Measurements from ENCODE around the gene SLC11A1.

Gene SLC11A1

DNA sequence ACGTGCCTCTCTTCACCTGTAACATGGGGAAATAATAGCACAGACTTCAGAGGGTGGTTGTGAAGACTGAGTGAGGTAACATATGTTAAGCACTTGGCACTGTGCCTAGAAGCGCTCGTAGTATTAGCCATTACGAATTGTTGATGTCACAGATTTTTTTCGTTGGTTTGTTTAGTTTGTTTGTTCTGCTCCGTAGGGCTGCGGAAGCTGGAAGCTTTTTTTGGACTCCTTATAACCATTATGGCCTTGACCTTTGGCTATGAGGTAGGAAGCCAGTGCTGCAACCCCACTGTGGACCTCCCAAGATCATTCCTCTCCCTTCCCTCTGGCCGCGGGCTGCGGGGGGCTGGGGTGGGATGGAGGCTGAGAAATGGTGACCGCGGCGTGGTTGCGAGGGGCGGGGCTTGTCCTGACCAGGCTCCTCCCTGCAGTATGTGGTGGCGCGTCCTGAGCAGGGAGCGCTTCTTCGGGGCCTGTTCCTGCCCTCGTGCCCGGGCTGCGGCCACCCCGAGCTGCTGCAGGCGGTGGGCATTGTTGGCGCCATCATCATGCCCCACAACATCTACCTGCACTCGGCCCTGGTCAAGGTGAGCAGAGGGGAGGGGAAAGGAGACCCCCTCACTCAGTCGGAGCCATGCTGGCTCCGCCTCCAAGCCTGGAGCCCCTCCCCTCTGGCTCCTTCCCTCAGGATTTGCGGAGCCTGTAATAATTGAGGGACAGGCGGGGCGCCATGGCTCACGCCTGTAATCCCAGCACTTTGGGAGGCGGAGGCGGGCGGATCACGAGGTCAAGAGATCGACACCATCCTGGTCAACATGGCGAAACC is 5.5 kb downstream of the SLC11A1 start (continued):
- TF ChIP-seq ZNF121 (tag by site-specific recombination; IDR thresholded peaks at IDR 0.05) (no peak), ZNF10 (tag by site-specific recombination; IDR thresholded peaks at IDR 0.05) (peak; percentile 91), ZFHX2 (tag by site-specific recombination; conservative IDR thresholded peaks at IDR 0.05) (0 out of 2 replicates have a peak, but pooled peaks have one; percentile 13), ZNF292 (tag by site-specific recombination; IDR thresholded peaks at IDR 0.05; ENCODE audit: borderline replicate concordance, low read depth) (no peak), ZNF629 (tag by site-specific recombination; IDR thresholded peaks at IDR 0.05) (peak; percentile 98), SP3 (tag by site-specific recombination; IDR thresholded peaks at IDR 0.05) (peak; percentile 83), YY1 (tag by site-specific recombination; IDR thresholded peaks at IDR 0.05) (peak; percentile 4; the same call in 1 of the 2 replicates), KLF8 (tag by site-specific recombination; IDR thresholded peaks at IDR 0.05) (peak; percentile 23; the same call in 1 of the 2 replicates), MEIS1 (CRISPR knock-in tag; IDR thresholded peaks at IDR 0.05; ENCODE audit: borderline replicate concordance) (no peak), SP2 (tag by site-specific recombination; IDR thresholded peaks at IDR 0.05) (peak; percentile 63), ZNF560 (tag by site-specific recombination; IDR thresholded peaks at IDR 0.05; ENCODE audit: borderline replicate concordance) (no peak), ZNF184 (tag by site-specific recombination; IDR thresholded peaks at IDR 0.05) (peak; percentile 67; the same call in 1 of the 2 replicates), ZNF624 (tag by site-specific recombination; IDR thresholded peaks at IDR 0.05) (no peak), ZNF24 (tag by site-specific recombination; IDR thresholded peaks at IDR 0.05) (peak; percentile 48; the same call in 1 of the 2 replicates), ZIC2 (tag by site-specific recombination; IDR thresholded peaks at IDR 0.05) (peak; percentile 91), ZNF311 (tag by site-specific recombination; IDR thresholded peaks at IDR 0.05; ENCODE audit: borderline replicate concordance) (no peak), ZNF433 (tag by site-specific recombination; IDR thresholded peaks at IDR 0.05; ENCODE audit: low read depth) (no peak), MZF1 (tag by site-specific recombination; IDR thresholded peaks at IDR 0.05; ENCODE audit: borderline replicate concordance) (no peak), ZBTB20 (tag by site-specific recombination; IDR thresholded peaks at IDR 0.05) (peak; percentile 26; the same call in 1 of the 2 replicates), SP7 (tag by site-specific recombination; IDR thresholded peaks at IDR 0.05) (peak; percentile 44), ZBTB17 (tag by site-specific recombination; IDR thresholded peaks at IDR 0.05) (0 out of 2 replicates have a peak, but pooled peaks have one; percentile 17), ZNF692 (tag by site-specific recombination; IDR thresholded peaks at IDR 0.05) (0 out of 2 replicates have a peak, but pooled peaks have one; percentile 21), GLIS1 (tag by site-specific recombination; IDR thresholded peaks at IDR 0.05) (peak; percentile 93), OSR2 (tag by site-specific recombination; IDR thresholded peaks at IDR 0.05) (peak; percentile 45; the same call in 1 of the 2 replicates), ZNF473 (tag by site-specific recombination; IDR thresholded peaks at IDR 0.05) (no peak), ZNF366 (tag by site-specific recombination; conservative IDR thresholded peaks at IDR 0.05) (peak; percentile 30; the same call in 1 of the 2 replicates)
- TF ChIP-seq, protein P1, sequence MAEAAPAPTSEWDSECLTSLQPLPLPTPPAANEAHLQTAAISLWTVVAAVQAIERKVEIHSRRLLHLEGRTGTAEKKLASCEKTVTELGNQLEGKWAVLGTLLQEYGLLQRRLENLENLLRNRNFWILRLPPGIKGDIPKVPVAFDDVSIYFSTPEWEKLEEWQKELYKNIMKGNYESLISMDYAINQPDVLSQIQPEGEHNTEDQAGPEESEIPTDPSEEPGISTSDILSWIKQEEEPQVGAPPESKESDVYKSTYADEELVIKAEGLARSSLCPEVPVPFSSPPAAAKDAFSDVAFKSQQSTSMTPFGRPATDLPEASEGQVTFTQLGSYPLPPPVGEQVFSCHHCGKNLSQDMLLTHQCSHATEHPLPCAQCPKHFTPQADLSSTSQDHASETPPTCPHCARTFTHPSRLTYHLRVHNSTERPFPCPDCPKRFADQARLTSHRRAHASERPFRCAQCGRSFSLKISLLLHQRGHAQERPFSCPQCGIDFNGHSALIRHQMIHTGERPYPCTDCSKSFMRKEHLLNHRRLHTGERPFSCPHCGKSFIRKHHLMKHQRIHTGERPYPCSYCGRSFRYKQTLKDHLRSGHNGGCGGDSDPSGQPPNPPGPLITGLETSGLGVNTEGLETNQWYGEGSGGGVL (tag by site-specific recombination; IDR thresholded peaks at IDR 0.05): peak; percentile 46
- TF ChIP-seq, protein P2, sequence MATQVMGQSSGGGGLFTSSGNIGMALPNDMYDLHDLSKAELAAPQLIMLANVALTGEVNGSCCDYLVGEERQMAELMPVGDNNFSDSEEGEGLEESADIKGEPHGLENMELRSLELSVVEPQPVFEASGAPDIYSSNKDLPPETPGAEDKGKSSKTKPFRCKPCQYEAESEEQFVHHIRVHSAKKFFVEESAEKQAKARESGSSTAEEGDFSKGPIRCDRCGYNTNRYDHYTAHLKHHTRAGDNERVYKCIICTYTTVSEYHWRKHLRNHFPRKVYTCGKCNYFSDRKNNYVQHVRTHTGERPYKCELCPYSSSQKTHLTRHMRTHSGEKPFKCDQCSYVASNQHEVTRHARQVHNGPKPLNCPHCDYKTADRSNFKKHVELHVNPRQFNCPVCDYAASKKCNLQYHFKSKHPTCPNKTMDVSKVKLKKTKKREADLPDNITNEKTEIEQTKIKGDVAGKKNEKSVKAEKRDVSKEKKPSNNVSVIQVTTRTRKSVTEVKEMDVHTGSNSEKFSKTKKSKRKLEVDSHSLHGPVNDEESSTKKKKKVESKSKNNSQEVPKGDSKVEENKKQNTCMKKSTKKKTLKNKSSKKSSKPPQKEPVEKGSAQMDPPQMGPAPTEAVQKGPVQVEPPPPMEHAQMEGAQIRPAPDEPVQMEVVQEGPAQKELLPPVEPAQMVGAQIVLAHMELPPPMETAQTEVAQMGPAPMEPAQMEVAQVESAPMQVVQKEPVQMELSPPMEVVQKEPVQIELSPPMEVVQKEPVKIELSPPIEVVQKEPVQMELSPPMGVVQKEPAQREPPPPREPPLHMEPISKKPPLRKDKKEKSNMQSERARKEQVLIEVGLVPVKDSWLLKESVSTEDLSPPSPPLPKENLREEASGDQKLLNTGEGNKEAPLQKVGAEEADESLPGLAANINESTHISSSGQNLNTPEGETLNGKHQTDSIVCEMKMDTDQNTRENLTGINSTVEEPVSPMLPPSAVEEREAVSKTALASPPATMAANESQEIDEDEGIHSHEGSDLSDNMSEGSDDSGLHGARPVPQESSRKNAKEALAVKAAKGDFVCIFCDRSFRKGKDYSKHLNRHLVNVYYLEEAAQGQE (tag by site-specific recombination; IDR thresholded peaks at IDR 0.05): no peak
- TF ChIP-seq, protein P3, sequence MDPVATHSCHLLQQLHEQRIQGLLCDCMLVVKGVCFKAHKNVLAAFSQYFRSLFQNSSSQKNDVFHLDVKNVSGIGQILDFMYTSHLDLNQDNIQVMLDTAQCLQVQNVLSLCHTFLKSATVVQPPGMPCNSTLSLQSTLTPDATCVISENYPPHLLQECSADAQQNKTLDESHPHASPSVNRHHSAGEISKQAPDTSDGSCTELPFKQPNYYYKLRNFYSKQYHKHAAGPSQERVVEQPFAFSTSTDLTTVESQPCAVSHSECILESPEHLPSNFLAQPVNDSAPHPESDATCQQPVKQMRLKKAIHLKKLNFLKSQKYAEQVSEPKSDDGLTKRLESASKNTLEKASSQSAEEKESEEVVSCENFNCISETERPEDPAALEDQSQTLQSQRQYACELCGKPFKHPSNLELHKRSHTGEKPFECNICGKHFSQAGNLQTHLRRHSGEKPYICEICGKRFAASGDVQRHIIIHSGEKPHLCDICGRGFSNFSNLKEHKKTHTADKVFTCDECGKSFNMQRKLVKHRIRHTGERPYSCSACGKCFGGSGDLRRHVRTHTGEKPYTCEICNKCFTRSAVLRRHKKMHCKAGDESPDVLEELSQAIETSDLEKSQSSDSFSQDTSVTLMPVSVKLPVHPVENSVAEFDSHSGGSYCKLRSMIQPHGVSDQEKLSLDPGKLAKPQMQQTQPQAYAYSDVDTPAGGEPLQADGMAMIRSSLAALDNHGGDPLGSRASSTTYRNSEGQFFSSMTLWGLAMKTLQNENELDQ (tag by site-specific recombination; IDR thresholded peaks at IDR 0.05; ENCODE audit: low read depth): no peak
